Activated T-cell treated with anti-CD3 and anti-CD28 coated beads, Interleukin-2, amount 50 U/mL, for 1 hour (primary cell): ENCODE measurements around the gene CXCL5.
"Not testable (repeated sequence)": the region's sequence is repeated elsewhere in the genome, so short reads cannot be mapped to it uniquely, and the experiment has no call there.

Experiments used
- DNase-seq: peaks from one replicate; pipeline ENCODE4 v3.0.0-alpha.2; 2020

CXCL5 gene

GRCh38 chr4:73967866-73968265 is 30.6 kb downstream of the CXCL5 start:
- no peak for DNase-seq

- DNase-seq, result no peak
These were observed 33.4 kb downstream of the CXCL5 start for GRCh38 chr4:73964862-73965611.

GRCh38 chr4:73962724-73963123 is 35.8 kb downstream of the CXCL5 start:
- DNase-seq, result no peak

- DNase-seq, result not testable (repeated sequence)
These were observed 39.4 kb downstream of the CXCL5 start for GRCh38 chr4:73959041-73959440.

GRCh38 chr4:73952352-73952751 is 46.1 kb downstream of the CXCL5 start:
- DNase-seq, result no peak

- DNase-seq, result not testable (repeated sequence)
These were observed 48.0 kb downstream of the CXCL5 start for GRCh38 chr4:73950376-73950920.

- no peak for DNase-seq
These were observed 49.3 kb downstream of the CXCL5 start for GRCh38 chr4:73948990-73949706.

GRCh38 chr4:73948291-73948690 is 50.2 kb downstream of the CXCL5 start:
- no peak for DNase-seq

GRCh38 chr4:73947239-73947985 is 51.1 kb downstream of the CXCL5 start:
- DNase-seq, result no peak

GRCh38 chr4:73945674-73946449 is 52.6 kb downstream of the CXCL5 start:
- no peak for DNase-seq
